HPDE6-E6E7 (cell line): ENCODE results near the gene UFSP2.

ENCODE experiments used
- DNase-seq: peaks from one replicate; pipeline ENCODE4 v3.0.0; 2011; ENCODE audit warnings: missing footprints; ENCODE audit errors: extremely low spot score

Gene UFSP2

GRCh38 chr4:185426960-185427688, 1.4 kb upstream of the UFSP2 start:
- no peak for DNase-seq

DNA sequence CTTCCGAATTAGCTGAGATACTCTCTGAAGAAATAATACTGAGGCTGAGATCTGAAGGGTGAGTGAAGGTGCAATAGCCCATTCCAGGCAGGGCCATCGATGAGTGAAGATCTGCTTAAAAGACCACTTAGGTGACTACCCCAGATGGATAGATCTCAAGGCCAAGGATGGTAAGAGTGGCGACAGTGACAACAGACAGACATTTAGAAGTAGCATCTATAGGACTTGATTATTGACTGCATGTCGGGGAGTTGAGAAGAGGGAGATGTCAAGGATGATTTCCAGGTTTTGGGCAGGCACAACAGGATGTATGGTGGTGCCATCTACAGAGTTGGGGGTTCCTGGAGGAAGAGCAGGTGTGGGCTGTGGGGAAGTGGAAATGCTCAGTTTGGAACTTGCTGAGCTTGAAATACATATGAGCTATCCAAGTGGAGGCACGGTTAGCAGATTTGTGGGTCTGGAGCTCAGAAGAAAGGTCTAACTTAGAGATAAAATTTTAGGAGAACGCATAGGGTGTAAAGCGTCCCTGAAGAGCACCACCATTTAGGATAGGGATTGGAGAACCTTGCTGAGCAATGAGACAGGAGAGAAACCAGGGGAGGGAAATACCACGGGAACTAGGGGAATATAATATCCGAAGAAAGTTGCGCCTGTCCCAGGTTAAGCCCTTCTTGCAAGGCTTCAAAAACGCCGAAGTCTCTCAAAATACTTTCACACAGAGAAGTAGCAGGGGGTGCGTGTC, 688 bp downstream of the UFSP2 start:
- DNase-seq: no peak

GRCh38 chr4:185421366-185422124, 4.2 kb downstream of the UFSP2 start:
- no peak for DNase-seq

- no peak for DNase-seq
These were observed 8.8 kb downstream of the UFSP2 start for GRCh38 chr4:185416955-185417354.

DNA sequence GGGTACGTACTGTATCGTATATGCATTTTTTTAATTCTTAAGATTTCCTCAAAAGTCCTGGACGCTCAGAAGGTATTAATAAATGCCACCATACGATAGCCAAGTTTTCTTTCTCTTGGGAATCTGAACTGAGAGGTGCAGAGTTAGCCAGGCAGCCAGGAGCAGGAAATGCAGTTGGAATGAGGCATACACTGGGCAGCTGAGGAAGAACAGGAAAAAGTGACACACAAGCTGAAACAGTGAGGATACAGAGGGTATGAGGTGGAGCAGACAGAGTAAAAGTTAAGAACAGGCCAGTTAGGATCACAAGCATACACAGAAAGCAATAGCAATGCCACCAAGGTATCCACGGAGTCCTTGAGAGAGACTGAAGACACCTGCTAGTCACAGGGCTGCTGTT, 13.4 kb downstream of the UFSP2 start:
- no peak for DNase-seq

DNA sequence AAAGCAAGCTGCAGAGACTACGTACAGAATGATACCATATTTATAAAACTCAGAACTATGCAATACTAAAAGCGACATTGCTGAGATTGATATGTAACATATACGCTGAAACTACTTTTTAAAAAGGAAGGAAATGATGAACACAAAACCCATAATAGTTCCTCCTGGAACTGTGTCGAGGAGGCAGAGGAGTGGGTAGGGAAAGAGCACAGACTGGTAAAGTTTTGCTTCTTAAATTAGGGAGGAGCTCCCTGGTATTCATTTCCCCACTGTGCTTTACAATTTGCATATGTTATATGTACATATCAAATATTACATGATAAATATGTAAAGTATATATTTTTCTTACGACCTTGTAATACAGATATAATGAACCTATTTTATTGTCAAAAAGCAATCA, 13.9 kb downstream of the UFSP2 start:
- no peak for DNase-seq

- DNase-seq: no peak
These were observed 17.3 kb downstream of the UFSP2 start for GRCh38 chr4:185408432-185408831.

GRCh38 chr4:185405296-185405999, 20.3 kb downstream of the UFSP2 start:
- DNase-seq: no peak

GRCh38 chr4:185404031-185404430, 21.7 kb downstream of the UFSP2 start:
- DNase-seq: no peak

DNA sequence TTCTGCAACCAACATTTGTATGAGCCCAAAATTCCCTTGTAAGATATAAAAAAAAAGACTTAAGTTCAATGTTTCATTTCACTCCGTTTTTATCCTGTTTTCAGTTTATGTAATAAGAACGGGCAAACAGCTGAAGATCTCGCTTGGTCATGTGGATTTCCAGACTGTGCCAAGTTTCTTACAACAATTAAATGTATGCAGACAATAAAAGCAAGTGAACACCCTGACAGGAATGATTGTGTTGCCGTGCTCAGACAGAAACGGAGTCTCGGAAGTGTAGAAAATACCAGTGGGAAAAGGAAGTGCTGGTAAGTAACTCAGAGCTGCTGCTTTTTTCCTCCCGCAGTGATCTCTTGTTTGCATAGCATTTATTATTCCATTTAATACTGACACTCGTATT, 26.3 kb downstream of the UFSP2 start:
- DNase-seq: no peak

DNA sequence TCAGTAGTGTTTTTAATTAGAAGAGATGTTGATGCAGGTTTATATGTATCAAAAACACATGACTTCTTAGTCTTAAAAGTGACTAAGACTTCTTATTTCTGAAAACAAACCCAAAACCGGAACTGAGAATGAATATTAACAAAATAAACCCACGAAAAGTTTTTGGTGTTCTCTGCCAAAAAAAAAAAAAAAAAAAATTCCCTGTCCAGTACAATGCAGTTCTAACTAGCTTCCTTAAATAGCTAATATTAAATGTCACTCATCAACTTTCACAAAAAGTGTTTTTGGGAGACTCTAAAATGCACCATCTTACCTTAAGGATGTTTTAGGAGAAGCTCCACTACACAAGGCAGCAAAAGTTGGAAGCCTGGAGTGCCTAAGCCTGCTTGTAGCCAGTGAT, 27.1 kb downstream of the UFSP2 start:
- DNase-seq: no peak

DNA sequence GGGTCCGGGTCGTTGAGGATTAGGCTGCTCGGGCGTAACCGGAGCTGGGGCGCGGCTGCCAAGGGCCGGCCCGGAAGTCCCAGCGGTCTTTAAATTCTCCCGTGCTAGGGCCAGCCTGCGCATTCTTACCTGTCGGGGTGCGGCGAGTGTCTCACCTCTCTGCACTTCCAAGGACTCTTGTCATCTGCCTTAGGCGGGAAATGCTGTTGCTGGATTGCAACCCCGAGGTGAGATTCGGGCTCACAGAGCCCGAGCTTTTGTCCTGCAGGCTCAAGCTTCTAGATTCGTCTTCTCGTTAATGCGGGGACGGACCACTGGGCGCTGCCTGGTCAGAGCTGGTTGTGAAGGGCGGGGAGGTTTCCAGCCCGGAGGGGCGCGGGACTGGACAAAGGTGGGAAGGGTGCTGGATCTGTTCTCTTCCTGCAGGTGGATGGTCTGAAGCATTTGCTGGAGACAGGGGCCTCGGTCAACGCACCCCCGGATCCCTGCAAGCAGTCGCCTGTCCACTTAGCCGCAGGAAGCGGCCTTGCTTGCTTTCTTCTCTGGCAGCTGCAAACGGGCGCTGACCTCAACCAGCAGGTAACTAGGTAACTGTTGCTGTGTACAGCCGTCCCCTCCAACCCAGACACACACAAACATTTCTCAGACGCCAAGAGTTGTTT, 28.9 kb downstream of the UFSP2 start, which contains the start of gene ANKRD37:
Gene ANKRD37 (plus strand): TSS at position 118 of the 662 bp plus-strand sequence. CDS start 83 bp downstream, at position 201.
- DNase-seq: peak; percentile 27

DNA sequence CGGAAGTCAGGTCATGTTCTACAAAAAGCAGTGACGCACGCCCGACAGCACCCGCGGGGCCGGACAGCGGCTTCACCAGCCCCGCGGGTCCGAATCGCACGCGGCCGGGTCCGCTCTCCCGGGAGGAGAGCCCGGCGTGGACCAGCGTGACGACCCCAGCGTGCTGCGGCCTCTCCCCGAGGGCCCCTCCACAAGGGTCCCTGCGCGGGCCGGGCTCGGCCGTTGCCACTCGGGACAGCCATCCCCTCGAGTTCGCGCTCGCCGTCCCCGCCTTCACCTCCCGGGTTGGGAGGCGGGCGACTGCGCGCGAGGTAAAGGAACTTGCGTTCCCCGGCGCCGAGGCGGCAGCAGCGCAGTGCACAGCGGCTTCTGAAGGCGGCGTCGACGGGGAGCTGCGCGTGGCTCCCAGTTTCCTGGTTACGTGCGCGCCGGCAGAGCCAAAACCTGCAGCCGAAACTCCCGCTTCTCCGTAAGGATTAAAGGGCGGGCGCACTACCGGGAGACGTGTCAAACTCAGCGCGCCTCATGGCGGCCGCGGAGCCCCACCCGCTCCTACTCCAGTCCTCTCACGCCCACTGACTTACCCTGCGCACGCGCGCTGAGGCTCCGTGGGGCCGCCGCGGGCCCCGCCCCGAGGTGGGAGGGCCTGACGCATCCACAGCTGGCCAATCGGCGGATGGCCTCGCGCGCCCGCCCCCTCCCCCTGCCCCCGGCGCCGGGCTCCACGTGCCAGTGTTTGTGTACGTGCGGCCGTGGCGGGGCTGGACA, 29.6 kb downstream of the UFSP2 start:
- DNase-seq: peak; percentile 90

- no peak for DNase-seq
These were observed 30.4 kb downstream of the UFSP2 start, which contains the start of gene LRP2BP for GRCh38 chr4:185395238-185395955. Gene LRP2BP, minus strand, starts transcription at chr4:185395924. Its CDS starts 17,738 bp downstream, at chr4:185378186.

DNA sequence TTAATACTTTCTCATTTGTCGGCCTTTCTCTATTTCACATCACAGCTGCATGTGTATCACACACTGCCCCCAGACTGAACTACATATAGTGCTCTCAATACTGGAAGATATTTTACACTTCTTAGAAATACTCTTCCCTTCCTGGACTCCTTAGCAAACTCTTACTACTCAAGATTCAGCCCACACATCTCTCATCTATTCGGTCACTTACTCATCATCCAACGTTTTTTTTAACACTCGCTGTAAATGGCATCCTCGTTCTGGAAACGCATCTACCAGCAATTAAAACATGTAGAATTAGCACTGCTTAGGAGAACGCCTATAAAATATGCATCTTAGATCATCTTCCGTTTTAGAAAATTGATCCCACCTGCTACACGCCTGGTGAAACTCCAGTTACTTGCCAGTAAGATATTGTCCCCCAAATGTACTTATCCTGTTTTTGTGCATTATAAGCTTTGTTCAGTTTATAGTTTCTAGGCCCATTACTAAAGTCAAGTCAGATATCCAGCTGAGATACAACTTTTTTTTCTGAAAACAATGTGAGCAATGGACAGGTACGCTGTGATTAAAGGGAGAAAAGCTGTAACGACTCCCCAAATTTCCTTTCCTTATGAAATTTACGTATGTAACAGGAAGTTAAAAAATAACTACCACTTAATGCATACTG, 31.1 kb downstream of the UFSP2 start:
- DNase-seq: no peak

- DNase-seq: no peak
These were observed 33.6 kb downstream of the UFSP2 start for GRCh38 chr4:185392156-185392555.

GRCh38 chr4:185390941-185391340, 34.8 kb downstream of the UFSP2 start:
- no peak for DNase-seq

DNA sequence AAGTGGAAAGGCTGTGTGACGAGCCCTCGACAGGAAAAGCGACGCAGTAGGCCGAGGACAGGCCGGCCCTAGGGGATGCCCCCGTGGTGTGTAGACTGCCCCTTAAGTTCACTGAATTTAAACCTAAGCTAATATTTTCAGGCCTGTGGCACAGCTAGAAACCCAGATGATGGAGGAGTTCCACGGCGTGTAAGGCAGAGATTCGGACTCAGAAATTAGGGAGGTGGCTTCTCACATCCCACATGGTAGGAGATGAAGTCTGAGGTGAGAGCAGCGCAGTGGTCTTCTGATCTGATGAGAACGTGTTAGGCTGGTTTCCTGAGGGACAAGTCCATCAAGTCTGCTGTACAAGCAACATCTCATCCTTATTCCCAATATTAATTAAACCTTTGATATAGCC, 37.8 kb downstream of the UFSP2 start:
- no peak for DNase-seq

GRCh38 chr4:185384930-185385331, 40.8 kb downstream of the UFSP2 start:
- DNase-seq: no peak
